ENCODE measurements around the gene RPL10A. TPM values are rescaled to one million over a fixed set of nuclear protein-coding genes. Genes with fewer than 3 reads are reported as not detected.

The RPL10A gene
- total and polyA plus RNA-seq, 2 of the 13 experiments (the other 11 are each of a cell fraction or from before 2014, with no cell fraction given): 1,854 to 2,726 TPM

DNA sequence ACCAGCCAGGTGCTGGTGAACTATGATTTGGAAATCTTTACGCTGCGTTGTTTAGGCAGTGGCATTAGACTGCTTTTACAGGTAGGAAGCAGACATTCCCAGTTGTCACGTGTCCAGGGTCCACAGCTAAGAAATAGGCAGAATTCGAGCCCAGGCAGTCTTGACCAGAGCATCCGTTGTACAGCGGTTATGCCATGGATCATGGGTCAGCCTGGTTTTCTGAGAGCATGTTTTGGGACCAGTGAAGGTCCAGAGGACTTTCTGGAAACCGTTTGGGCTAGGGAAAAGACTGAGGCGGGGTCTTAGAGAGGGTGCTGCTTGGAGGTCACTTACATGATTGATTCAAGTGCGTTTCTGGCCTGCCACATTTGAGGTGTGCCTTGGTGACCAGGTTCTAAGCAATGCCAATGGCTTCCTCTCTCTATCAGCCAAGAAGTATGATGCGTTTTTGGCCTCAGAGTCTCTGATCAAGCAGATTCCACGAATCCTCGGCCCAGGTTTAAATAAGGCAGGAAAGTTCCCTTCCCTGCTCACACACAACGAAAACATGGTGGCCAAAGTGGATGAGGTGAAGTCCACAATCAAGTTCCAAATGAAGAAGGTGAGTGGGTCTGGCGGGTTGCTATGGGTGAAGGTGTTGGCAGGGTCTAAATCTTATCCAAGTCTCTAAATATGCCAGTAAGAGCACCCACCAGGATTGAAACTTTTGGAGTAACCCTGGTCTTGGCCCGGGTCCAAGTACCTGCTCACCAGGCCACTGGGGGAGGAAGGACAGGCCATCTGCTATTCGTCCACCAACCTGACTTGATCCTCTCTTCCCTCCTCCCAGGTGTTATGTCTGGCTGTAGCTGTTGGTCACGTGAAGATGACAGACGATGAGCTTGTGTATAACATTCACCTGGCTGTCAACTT is 1.8 kb downstream of the RPL10A start (continued):
- TF ChIP-seq, protein P1, sequence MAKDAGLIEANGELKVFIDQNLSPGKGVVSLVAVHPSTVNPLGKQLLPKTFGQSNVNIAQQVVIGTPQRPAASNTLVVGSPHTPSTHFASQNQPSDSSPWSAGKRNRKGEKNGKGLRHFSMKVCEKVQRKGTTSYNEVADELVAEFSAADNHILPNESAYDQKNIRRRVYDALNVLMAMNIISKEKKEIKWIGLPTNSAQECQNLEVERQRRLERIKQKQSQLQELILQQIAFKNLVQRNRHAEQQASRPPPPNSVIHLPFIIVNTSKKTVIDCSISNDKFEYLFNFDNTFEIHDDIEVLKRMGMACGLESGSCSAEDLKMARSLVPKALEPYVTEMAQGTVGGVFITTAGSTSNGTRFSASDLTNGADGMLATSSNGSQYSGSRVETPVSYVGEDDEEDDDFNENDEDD (CRISPR knock-in tag; IDR thresholded peaks at IDR 0.05; ENCODE audit: borderline replicate concordance): peak; percentile 15; the same call in 1 of the 2 replicates
- TF ChIP-seq BHLHE40 (IDR thresholded peaks at IDR 0.05; ENCODE audit: low read length) (0 out of 2 replicates have a peak, but pooled peaks have one; percentile 27), MEF2D (CRISPR knock-in tag; IDR thresholded peaks at IDR 0.05) (0 out of 2 replicates have a peak, but pooled peaks have one; percentile 17), POLR2G (IDR thresholded peaks at IDR 0.05; ENCODE audit: low read depth, low read length) (peak; percentile 37), LCORL (IDR thresholded peaks at IDR 0.05) (no peak), LCORL (CRISPR knock-in tag; IDR thresholded peaks at IDR 0.05) (peak; percentile 8; the same call in 1 of the 2 replicates), ZFP90 (CRISPR knock-in tag; IDR thresholded peaks at IDR 0.05; ENCODE audit: borderline replicate concordance) (peak; percentile 70; the same call in 1 of the 2 replicates), ZNF891 (CRISPR knock-in tag; IDR thresholded peaks at IDR 0.05) (0 out of 2 replicates have a peak, but pooled peaks have one; percentile 51)
- TF ChIP-seq, protein P2, sequence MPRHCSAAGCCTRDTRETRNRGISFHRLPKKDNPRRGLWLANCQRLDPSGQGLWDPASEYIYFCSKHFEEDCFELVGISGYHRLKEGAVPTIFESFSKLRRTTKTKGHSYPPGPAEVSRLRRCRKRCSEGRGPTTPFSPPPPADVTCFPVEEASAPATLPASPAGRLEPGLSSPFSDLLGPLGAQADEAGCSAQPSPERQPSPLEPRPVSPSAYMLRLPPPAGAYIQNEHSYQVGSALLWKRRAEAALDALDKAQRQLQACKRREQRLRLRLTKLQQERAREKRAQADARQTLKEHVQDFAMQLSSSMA (CRISPR knock-in tag; IDR thresholded peaks at IDR 0.05): no peak
- TF ChIP-seq, protein P3, sequence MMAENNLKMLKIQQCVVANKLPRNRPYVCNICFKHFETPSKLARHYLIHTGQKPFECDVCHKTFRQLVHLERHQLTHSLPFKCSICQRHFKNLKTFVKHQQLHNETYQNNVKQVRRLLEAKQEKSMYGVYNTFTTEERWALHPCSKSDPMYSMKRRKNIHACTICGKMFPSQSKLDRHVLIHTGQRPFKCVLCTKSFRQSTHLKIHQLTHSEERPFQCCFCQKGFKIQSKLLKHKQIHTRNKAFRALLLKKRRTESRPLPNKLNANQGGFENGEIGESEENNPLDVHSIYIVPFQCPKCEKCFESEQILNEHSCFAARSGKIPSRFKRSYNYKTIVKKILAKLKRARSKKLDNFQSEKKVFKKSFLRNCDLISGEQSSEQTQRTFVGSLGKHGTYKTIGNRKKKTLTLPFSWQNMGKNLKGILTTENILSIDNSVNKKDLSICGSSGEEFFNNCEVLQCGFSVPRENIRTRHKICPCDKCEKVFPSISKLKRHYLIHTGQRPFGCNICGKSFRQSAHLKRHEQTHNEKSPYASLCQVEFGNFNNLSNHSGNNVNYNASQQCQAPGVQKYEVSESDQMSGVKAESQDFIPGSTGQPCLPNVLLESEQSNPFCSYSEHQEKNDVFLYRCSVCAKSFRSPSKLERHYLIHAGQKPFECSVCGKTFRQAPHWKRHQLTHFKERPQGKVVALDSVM (CRISPR knock-in tag; IDR thresholded peaks at IDR 0.05): no peak
- TF ChIP-seq, protein P4, sequence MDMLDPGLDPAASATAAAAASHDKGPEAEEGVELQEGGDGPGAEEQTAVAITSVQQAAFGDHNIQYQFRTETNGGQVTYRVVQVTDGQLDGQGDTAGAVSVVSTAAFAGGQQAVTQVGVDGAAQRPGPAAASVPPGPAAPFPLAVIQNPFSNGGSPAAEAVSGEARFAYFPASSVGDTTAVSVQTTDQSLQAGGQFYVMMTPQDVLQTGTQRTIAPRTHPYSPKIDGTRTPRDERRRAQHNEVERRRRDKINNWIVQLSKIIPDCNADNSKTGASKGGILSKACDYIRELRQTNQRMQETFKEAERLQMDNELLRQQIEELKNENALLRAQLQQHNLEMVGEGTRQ (IDR thresholded peaks at IDR 0.05; ENCODE audit: low read depth, low read length): peak; percentile 44
- TF ChIP-seq, protein P4 (CRISPR knock-in tag; IDR thresholded peaks at IDR 0.05; ENCODE audit: borderline replicate concordance): peak; percentile 40; the same call in 1 of the 2 replicates
